ENCODE measurements around the gene MUC5AC.
"Not testable (repeated sequence)": the region's sequence is repeated elsewhere in the genome, so short reads cannot be mapped to it uniquely, and the experiment has no call there.

Gene MUC5AC

GRCh38 chr11:1242289-1242688 is 84.5 kb downstream of the MUC5AC start:
- TF ChIP-seq POLR2A (IDR thresholded peaks at IDR 0.05; ENCODE audit: low read depth, low read length), result no peak
- no peak for DNase-seq (ENCODE audit: insufficient read length, low spot score)
- FAIRE-seq, result no peak

DNA sequence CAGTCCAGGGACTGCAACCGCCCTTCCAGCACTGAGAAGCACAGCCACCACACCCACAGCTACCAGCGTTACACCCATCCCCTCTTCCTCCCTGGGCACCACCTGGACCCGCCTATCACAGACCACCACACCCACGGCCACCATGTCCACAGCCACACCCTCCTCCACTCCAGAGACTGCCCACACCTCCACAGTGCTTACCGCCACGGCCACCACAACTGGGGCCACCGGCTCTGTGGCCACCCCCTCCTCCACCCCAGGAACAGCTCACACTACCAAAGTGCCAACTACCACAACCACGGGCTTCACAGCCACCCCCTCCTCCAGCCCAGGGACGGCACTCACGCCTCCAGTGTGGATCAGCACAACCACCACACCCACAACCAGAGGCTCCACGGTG is 85.0 kb downstream of the MUC5AC start:
- not testable (repeated sequence) for FAIRE-seq; DNase-seq (ENCODE audit: insufficient read length, low spot score)

GRCh38 chr11:1243521-1243920 is 85.8 kb downstream of the MUC5AC start:
- not testable (repeated sequence) for DNase-seq (ENCODE audit: insufficient read length, low spot score); FAIRE-seq

DNA sequence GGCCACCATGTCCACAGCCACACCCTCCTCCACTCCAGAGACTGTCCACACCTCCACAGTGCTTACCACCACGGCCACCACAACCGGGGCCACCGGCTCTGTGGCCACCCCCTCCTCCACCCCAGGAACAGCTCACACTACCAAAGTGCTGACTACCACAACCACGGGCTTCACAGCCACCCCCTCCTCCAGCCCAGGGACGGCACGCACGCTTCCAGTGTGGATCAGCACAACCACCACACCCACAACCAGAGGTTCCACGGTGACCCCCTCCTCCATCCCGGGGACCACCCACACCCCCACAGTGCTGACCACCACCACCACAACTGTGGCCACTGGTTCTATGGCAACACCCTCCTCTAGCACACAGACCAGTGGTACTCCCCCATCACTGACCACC is 86.8 kb downstream of the MUC5AC start:
- not testable (repeated sequence) for FAIRE-seq; DNase-seq (ENCODE audit: insufficient read length, low spot score)

GRCh38 chr11:1245717-1246116 is 88.0 kb downstream of the MUC5AC start:
- FAIRE-seq; DNase-seq (ENCODE audit: insufficient read length, low spot score): not testable (repeated sequence)

GRCh38 chr11:1246301-1246700 is 88.5 kb downstream of the MUC5AC start:
- not testable (repeated sequence) for DNase-seq (ENCODE audit: insufficient read length, low spot score); FAIRE-seq

- not testable (repeated sequence) for DNase-seq (ENCODE audit: insufficient read length, low spot score); FAIRE-seq
Measured at GRCh38 chr11:1247026-1247425, 89.3 kb downstream of the MUC5AC start.

DNA sequence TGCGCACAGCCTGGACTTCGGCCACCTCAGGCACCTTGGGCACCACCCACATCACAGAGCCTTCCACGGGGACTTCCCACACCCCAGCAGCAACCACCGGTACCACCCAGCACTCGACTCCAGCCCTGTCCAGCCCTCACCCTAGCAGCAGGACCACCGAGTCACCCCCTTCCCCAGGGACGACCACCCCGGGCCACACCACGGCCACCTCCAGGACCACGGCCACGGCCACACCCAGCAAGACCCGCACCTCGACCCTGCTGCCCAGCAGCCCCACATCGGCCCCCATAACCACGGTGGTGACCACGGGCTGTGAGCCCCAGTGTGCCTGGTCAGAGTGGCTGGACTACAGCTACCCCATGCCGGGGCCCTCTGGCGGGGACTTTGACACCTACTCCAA is 91.2 kb downstream of the MUC5AC start:
- not testable (repeated sequence) for DNase-seq (ENCODE audit: insufficient read length, low spot score); FAIRE-seq

GRCh38 chr11:1250411-1250810 is 92.7 kb downstream of the MUC5AC start:
- not testable (repeated sequence) for DNase-seq (ENCODE audit: insufficient read length, low spot score); FAIRE-seq

Data from H54 (cell line).